ENCODE results near the gene PRICKLE1.
A peak's percentile ranks its signal among the peaks of the same experiment; 100 is the strongest.

Gene PRICKLE1

GRCh38 chr12:42589465-42590329 is at the start of gene PRICKLE1:
PRICKLE1 (minus strand) TSS chr12:42589746; CDS start chr12:42472516, 117,230 bp downstream.
- H3K4me3 Mint-ChIP-seq, result peak within 1 kb of the TSS; percentile 42
- ATAC-seq, result peak; percentile 68

GRCh38 chr12:42638697-42639096 is 49.2 kb upstream of the PRICKLE1 start:
- Mint-ChIP-seq H3K4me3 (no peak overlapping the region), H3K4me1 (no peaks in the 10 kb centered on the region), H3K9me3 (peaks cover 4% of the 10 kb centered on the region), H3K27ac (no peak overlapping the region), H3K36me3 (no peaks in the 10 kb centered on the region)
- DNase-seq (ENCODE audit: low spot score in 2 of 2), result no peak
- no peak for ATAC-seq

More at GRCh38 chr12:42589465-42590329, at the start of gene PRICKLE1:
- H3K4me1 Mint-ChIP-seq, result peaks cover 13% of the 10 kb centered on the region
- H3K36me3 Mint-ChIP-seq, result no peaks in the 10 kb centered on the region
- no peak for DNase-seq (ENCODE audit: low spot score in 2 of 2)
- no peaks in the 10 kb centered on the region for H3K9me3 Mint-ChIP-seq
- no peak within 1 kb of the TSS for H3K27ac Mint-ChIP-seq

GRCh38 chr12:42638011-42638410 is 48.5 kb upstream of the PRICKLE1 start:
- Mint-ChIP-seq H3K4me1 (no peaks in the 10 kb centered on the region), H3K4me3 (no peak overlapping the region), H3K36me3 (no peaks in the 10 kb centered on the region), H3K9me3 (peaks cover 4% of the 10 kb centered on the region), H3K27ac (no peak overlapping the region)
- ATAC-seq (no peak), DNase-seq (ENCODE audit: low spot score in 2 of 2) (no peak)

GRCh38 chr12:42636993-42637392 is 47.4 kb upstream of the PRICKLE1 start:
- Mint-ChIP-seq H3K4me3 (no peak overlapping the region), H3K4me1 (no peaks in the 10 kb centered on the region), H3K9me3 (peaks cover 4% of the 10 kb centered on the region), H3K36me3 (no peaks in the 10 kb centered on the region), H3K27ac (no peak overlapping the region)
- DNase-seq (ENCODE audit: low spot score in 2 of 2), result no peak
- ATAC-seq, result no peak

- Mint-ChIP-seq H3K9me3 (peaks cover 4% of the 10 kb centered on the region), H3K4me1 (no peaks in the 10 kb centered on the region), H3K27ac (no peak overlapping the region), H3K4me3 (no peak overlapping the region), H3K36me3 (no peaks in the 10 kb centered on the region)
- DNase-seq (ENCODE audit: low spot score in 2 of 2), result no peak
- ATAC-seq, result no peak
Measured at GRCh38 chr12:42633594-42633993, 44.0 kb upstream of the PRICKLE1 start.

- Mint-ChIP-seq H3K27ac (no peak overlapping the region), H3K4me3 (no peak overlapping the region), H3K36me3 (no peaks in the 10 kb centered on the region), H3K4me1 (no peaks in the 10 kb centered on the region), H3K9me3 (no peaks in the 10 kb centered on the region)
- no peak for DNase-seq (ENCODE audit: low spot score in 2 of 2)
- ATAC-seq, result no peak
Measured at GRCh38 chr12:42631513-42631912, 42.0 kb upstream of the PRICKLE1 start.

GRCh38 chr12:42630314-42630713 is 40.8 kb upstream of the PRICKLE1 start:
- no peaks in the 10 kb centered on the region for H3K4me1 Mint-ChIP-seq
- no peak for DNase-seq (ENCODE audit: low spot score in 2 of 2)
- H3K9me3 Mint-ChIP-seq, result no peaks in the 10 kb centered on the region
- no peak for ATAC-seq
- no peak overlapping the region for H3K27ac Mint-ChIP-seq
- H3K4me3 Mint-ChIP-seq, result no peak overlapping the region
- no peaks in the 10 kb centered on the region for H3K36me3 Mint-ChIP-seq

GRCh38 chr12:42627151-42627550 is 37.6 kb upstream of the PRICKLE1 start:
- no peaks in the 10 kb centered on the region for H3K4me1 Mint-ChIP-seq
- ATAC-seq (no peak), DNase-seq (ENCODE audit: low spot score in 2 of 2) (no peak)
- peaks cover 2% of the 10 kb centered on the region for H3K9me3 Mint-ChIP-seq
- peaks cover 4% of the 10 kb centered on the region for H3K36me3 Mint-ChIP-seq
- no peak overlapping the region for H3K4me3 Mint-ChIP-seq
- no peak overlapping the region for H3K27ac Mint-ChIP-seq

- Mint-ChIP-seq H3K9me3 (peaks cover 2% of the 10 kb centered on the region), H3K4me1 (no peaks in the 10 kb centered on the region), H3K4me3 (no peak overlapping the region), H3K36me3 (peaks cover 4% of the 10 kb centered on the region), H3K27ac (no peak overlapping the region)
- DNase-seq (ENCODE audit: low spot score in 2 of 2) (no peak), ATAC-seq (no peak)
Measured at GRCh38 chr12:42625611-42626010, 36.1 kb upstream of the PRICKLE1 start.

- DNase-seq (ENCODE audit: low spot score in 2 of 2) (no peak), ATAC-seq (no peak)
- H3K4me3 Mint-ChIP-seq, result no peak overlapping the region
- no peaks in the 10 kb centered on the region for H3K36me3 Mint-ChIP-seq
- peaks cover 17% of the 10 kb centered on the region for H3K9me3 Mint-ChIP-seq
- no peaks in the 10 kb centered on the region for H3K4me1 Mint-ChIP-seq
- H3K27ac Mint-ChIP-seq, result no peak overlapping the region
Measured at GRCh38 chr12:42617622-42618021, 28.1 kb upstream of the PRICKLE1 start.

GRCh38 chr12:42615006-42615405 is 25.5 kb upstream of the PRICKLE1 start:
- Mint-ChIP-seq H3K4me3 (no peak overlapping the region), H3K9me3 (peaks cover 17% of the 10 kb centered on the region), H3K4me1 (no peaks in the 10 kb centered on the region), H3K27ac (no peak overlapping the region), H3K36me3 (no peaks in the 10 kb centered on the region)
- no peak for ATAC-seq
- DNase-seq (ENCODE audit: low spot score in 2 of 2), result no peak

- Mint-ChIP-seq H3K4me1 (no peaks in the 10 kb centered on the region), H3K27ac (no peak overlapping the region), H3K9me3 (peaks cover 3% of the 10 kb centered on the region), H3K4me3 (no peak overlapping the region), H3K36me3 (no peaks in the 10 kb centered on the region)
- ATAC-seq (no peak), DNase-seq (ENCODE audit: low spot score in 2 of 2) (no peak)
Measured at GRCh38 chr12:42612231-42612613, 22.7 kb upstream of the PRICKLE1 start.

- ATAC-seq, result no peak
- no peaks in the 10 kb centered on the region for H3K4me1 Mint-ChIP-seq
- H3K36me3 Mint-ChIP-seq, result no peaks in the 10 kb centered on the region
- DNase-seq (ENCODE audit: low spot score in 2 of 2), result no peak
- no peaks in the 10 kb centered on the region for H3K9me3 Mint-ChIP-seq
- no peak overlapping the region for H3K27ac Mint-ChIP-seq
- H3K4me3 Mint-ChIP-seq, result no peak overlapping the region
Measured at GRCh38 chr12:42611571-42612230, 22.2 kb upstream of the PRICKLE1 start.

GRCh38 chr12:42609605-42610004 is 20.1 kb upstream of the PRICKLE1 start:
- Mint-ChIP-seq H3K36me3 (no peaks in the 10 kb centered on the region), H3K4me3 (no peak overlapping the region), H3K9me3 (no peaks in the 10 kb centered on the region), H3K27ac (no peak overlapping the region), H3K4me1 (no peaks in the 10 kb centered on the region)
- DNase-seq (ENCODE audit: low spot score in 2 of 2), result no peak
- no peak for ATAC-seq

GRCh38 chr12:42608196-42608825 is 18.8 kb upstream of the PRICKLE1 start:
- DNase-seq (ENCODE audit: low spot score in 2 of 2) (no peak), ATAC-seq (no peak)
- H3K4me3 Mint-ChIP-seq, result no peak overlapping the region
- no peaks in the 10 kb centered on the region for H3K4me1 Mint-ChIP-seq
- H3K9me3 Mint-ChIP-seq, result no peaks in the 10 kb centered on the region
- H3K36me3 Mint-ChIP-seq, result no peaks in the 10 kb centered on the region
- no peak overlapping the region for H3K27ac Mint-ChIP-seq
